Bronchus fibroblast of lung (primary cell): ENCODE data around the gene HSP90AB1. TPM values are rescaled to one million over a fixed set of nuclear protein-coding genes. Genes with fewer than 3 reads are reported as not detected.

Experiments
- total RNA-seq: library from RNA; depleted of rRNA; stranded (reverse); fragments of >200 nt; gene quantifications from 2 replicates; pipeline ENCODE4 v1.2.3, GENCODE V29; 2015

HSP90AB1 gene
- total RNA-seq: 935 and 976 TPM in 2 replicates

DNA sequence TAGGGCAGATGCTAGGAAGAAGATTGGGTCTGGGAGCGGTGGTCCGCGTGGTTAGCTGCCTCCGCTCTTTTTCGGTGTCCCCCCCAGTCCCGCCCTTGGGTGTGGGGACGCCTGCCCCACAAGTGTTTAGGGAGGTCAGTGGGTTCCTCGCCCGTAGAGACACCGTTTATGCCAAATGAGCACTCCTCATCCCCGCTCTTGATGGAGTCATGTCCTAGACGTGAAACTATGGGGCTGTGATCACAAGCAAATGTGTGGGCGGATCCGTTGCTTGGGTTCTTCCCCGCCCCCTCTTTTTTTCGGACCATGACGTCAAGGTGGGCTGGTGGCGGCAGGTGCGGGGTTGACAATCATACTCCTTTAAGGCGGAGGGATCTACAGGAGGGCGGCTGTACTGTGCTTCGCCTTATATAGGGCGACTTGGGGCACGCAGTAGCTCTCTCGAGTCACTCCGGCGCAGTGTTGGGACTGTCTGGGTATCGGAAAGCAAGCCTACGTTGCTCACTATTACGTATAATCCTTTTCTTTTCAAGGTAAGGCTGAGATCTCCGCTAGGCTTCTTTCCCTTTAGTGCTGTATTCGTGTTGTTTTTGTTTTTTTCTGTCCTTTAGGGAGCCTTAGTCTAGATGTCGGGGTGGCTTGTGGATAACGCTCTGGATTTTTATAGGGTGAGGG, at the start of gene HSP90AB1:
TSS of gene HSP90AB1 (plus strand) at position 439 of the 675 bp plus-strand sequence. CDS start 1,529 bp downstream, outside the sequence.

DNA sequence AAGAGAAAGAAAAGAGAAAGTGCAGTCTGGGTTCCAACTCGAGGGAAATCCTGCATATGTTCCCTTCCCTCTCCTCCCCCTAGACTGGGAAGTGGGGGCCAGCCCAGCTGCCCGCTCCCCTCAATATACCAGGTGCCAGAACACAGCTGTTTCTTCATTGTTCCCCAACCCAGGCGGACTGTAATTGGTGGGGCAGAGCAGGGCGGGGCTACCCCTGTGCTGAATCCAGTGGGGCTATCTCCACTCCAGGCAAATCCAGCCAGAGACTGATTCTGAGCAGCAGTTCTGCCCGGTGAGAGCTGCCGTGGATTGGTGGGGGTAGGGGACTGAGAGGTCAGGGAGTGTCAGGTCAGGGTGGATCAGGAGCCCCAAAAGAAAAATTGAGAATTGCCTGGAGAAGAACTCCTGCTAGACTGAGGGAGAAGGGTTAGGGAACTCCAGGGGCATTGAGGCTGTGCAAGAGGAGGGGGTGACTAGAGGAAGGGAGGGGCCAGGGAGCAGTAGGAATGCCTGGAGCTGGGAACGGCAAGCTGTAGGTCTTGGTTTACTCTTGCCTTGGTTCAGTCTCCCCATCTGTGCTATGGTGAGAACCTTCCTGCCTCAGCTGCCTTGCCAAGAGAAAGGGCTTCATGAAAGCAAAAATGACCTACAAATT, 30.1 kb upstream of the HSP90AB1 start, which contains the start of gene MYMX:
TSS of gene MYMX (plus strand) at position 250 of the 655 bp plus-strand sequence. CDS start 546 bp downstream, outside the sequence.

GRCh38 chr6:44223319-44224028, 23.4 kb upstream of the HSP90AB1 start, which contains the start of gene SLC29A1:
SLC29A1 (plus strand) TSS chr6:44223595; CDS start chr6:44227314, 3,719 bp downstream.

GRCh38 chr6:44257025-44257752, 10.3 kb downstream of the HSP90AB1 start, which contains the start of gene SLC35B2:
SLC35B2 (minus strand) TSS chr6:44257528; CDS start chr6:44257410, 118 bp downstream.

DNA sequence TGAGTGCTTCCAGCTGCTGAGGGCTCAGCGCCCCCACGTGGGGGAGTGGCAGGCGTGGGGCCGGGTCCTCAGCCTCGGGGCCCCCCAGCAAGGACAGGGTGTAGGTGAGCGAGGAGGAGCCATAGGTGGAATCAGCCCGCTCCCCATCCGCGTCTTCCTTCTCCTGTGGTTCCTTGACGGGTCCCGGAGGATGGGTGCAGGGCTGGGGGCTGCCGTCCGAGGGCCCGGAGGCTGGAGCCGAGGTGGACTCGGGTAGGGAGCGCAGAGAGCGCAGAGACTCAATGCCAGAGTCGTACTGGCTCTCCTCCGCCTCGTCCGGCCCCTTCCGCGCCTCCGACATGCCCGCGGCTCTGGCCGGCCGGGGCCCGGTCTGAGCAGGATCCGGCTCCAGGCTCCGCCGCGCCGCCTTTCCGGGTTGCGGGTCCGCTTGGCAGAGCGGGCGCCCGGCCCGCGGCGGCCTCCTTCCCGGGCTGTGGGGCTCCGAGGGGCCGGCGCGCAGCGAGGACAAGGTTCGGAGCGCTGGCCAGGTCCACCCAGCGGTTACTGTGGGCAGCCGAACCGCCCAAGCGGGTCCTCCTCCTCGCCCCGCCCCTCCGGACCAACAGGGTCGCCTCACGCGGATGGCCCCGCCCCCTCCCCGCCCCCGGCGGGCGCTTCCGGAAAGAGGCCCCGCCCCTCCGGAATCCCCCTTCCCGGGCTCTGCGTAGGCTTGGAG, 18.3 kb downstream of the HSP90AB1 start, which contains the start of gene NFKBIE:
TSS of gene NFKBIE (minus strand) at position 545 of the 715 bp plus-strand sequence. CDS start at position 340, 205 bp downstream.

GRCh38 chr6:44269921-44270525, 23.1 kb downstream of the HSP90AB1 start, which contains the start of gene TMEM151B:
TMEM151B (plus strand) TSS chr6:44270450; CDS start chr6:44270743, 293 bp downstream.

Other genes with a start within 250 kb of the HSP90AB1 start
- 63.8 and 65.4 TPM in 2 replicates for gene MRPL14, start 119.6 kb upstream of the HSP90AB1 start, total RNA-seq
- gene TMEM63B, start 119.5 kb upstream of the HSP90AB1 start, total RNA-seq: 16.5 and 18.8 TPM in 2 replicates
- not detected in 2 replicates for gene CAPN11, start 88.3 kb upstream of the HSP90AB1 start, total RNA-seq
- not detected in 2 replicates for gene MYMX, start 30.2 kb upstream of the HSP90AB1 start, total RNA-seq
- gene SLC29A1, start 23.5 kb upstream of the HSP90AB1 start, total RNA-seq: 23.4 and 26.0 TPM in 2 replicates
- 85.9 and 88.7 TPM in 2 replicates for gene SLC35B2, start 10.4 kb downstream of the HSP90AB1 start, total RNA-seq
- gene NFKBIE, start 18.4 kb downstream of the HSP90AB1 start, total RNA-seq: 10.6 and 17.0 TPM in 2 replicates
- gene TMEM151B, start 23.3 kb downstream of the HSP90AB1 start, total RNA-seq: under 0.01 TPM in 1 of 2 replicates, not detected in the other
- gene AARS2, start 66.2 kb downstream of the HSP90AB1 start, total RNA-seq: 17.0 and 18.1 TPM in 2 replicates
- gene SPATS1, start 95.5 kb downstream of the HSP90AB1 start, total RNA-seq: not detected in 2 replicates
- gene CDC5L, start 140.6 kb downstream of the HSP90AB1 start, total RNA-seq: 13.2 and 17.7 TPM in 2 replicates